ENCODE results near the gene WDR1. TPM values are rescaled to one million over a fixed set of nuclear protein-coding genes. Genes with fewer than 3 reads are reported as not detected.

WDR1 gene
- total and polyA plus RNA-seq, 3 donors from 2014 or later: 165 to 295 (median 168) TPM

Small RNA genes lying within 50 kb of the gene (microRNA-seq; reads per million reads assigned to microRNA genes)
- 0 to 2.1 reads per million in 2 donors for gene MIR3138 (ENCODE audit: borderline number of aligned reads in 2 of 2, borderline replicate concordance in 1 of 2)

Small RNA genes lying within 50 kb of the gene (small RNA-seq; reads per million reads assigned to genes)
- gene AC093664.1 (0.18 to 0.76 reads per million in 2 donors), gene MIR3138 (0 reads per million in 2 donors), gene RNA5SP155 (0 reads per million in 2 donors)

Other genes starting within 250 kb of the WDR1 start
- 1 to 10 TPM; 6.8 to 7.5 TPM for gene SLC2A9, start 95.3 kb downstream of the WDR1 start, total RNA-seq
- gene SLC2A9, start 95.3 kb downstream of the WDR1 start, polyA plus RNA-seq (ENCODE audit: insufficient read depth, low read depth, low replicate concordance): 6.3 TPM

All from testis (tissue), 3 donors.